ENCODE measurements around the gene SPATA20. TPM values are rescaled to one million over a fixed set of nuclear protein-coding genes. Genes with fewer than 3 reads are reported as not detected.

The SPATA20 gene
- total and polyA plus RNA-seq, 4 donors = 15.6 to 42.4 (median 19.6) TPM

DNA sequence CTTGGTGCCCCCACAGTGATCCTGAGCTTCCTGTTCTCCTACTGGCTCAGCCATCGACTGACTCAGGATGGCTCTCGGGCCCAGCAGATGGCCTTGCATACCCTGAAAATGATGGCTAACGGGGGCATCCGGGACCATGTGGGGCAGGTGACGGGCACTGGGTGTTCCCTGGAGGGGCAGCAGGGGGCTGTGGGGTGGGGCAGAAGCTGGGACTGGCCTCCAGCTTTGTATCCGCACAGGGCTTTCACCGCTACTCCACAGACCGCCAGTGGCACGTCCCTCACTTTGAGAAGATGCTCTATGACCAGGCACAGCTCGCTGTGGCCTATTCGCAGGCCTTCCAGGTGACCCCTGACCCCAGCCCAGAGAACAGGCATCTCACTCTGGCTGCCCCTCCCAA is 3.0 kb downstream of the SPATA20 start:
- H3K4me1 ChIP-seq (ENCODE audit: control insufficient read depth in 4 of 4, insufficient read depth in 4 of 4, low read length in 3 of 4) = peaks cover 2 to 37% (median 25%) of the 10 kb centered on the region in 4 donors
- no peaks in the 10 kb centered on the region for H3K27me3 ChIP-seq (ENCODE audit: control insufficient read depth in 4 of 4, insufficient read depth in 4 of 4, low read length in 3 of 4)
- no peak overlapping the region for H3K9ac ChIP-seq (ENCODE audit: low read depth in 1 of 2, low read length in 2 of 2)
- no peak for TF ChIP-seq JUND (IDR thresholded peaks at IDR 0.05)
- TF ChIP-seq, protein P1, sequence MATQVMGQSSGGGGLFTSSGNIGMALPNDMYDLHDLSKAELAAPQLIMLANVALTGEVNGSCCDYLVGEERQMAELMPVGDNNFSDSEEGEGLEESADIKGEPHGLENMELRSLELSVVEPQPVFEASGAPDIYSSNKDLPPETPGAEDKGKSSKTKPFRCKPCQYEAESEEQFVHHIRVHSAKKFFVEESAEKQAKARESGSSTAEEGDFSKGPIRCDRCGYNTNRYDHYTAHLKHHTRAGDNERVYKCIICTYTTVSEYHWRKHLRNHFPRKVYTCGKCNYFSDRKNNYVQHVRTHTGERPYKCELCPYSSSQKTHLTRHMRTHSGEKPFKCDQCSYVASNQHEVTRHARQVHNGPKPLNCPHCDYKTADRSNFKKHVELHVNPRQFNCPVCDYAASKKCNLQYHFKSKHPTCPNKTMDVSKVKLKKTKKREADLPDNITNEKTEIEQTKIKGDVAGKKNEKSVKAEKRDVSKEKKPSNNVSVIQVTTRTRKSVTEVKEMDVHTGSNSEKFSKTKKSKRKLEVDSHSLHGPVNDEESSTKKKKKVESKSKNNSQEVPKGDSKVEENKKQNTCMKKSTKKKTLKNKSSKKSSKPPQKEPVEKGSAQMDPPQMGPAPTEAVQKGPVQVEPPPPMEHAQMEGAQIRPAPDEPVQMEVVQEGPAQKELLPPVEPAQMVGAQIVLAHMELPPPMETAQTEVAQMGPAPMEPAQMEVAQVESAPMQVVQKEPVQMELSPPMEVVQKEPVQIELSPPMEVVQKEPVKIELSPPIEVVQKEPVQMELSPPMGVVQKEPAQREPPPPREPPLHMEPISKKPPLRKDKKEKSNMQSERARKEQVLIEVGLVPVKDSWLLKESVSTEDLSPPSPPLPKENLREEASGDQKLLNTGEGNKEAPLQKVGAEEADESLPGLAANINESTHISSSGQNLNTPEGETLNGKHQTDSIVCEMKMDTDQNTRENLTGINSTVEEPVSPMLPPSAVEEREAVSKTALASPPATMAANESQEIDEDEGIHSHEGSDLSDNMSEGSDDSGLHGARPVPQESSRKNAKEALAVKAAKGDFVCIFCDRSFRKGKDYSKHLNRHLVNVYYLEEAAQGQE (IDR thresholded peaks at IDR 0.05) = no peak
- TF ChIP-seq RXRA (IDR thresholded peaks at IDR 0.05) = no peak
- TF ChIP-seq TAF1 (conservative IDR thresholded peaks at IDR 0.05) = no peak
- no peak for DNase-seq (ENCODE audit: low spot score)
- H3K36me3 ChIP-seq (ENCODE audit: control insufficient read depth in 4 of 4, insufficient read depth in 3 of 4, low read depth in 1 of 4, low read length in 3 of 4) = no peaks in the 10 kb centered on the region
- H3K27ac ChIP-seq (ENCODE audit: low read depth in 1 of 2, low read length in 2 of 2) = no peak overlapping the region
- H3K9me3 ChIP-seq (ENCODE audit: control insufficient read depth in 4 of 4, low read length in 3 of 4) = no peaks in the 10 kb centered on the region
- 78% methylated on average over 11 of the region's 11 CpGs for WGBS
- no peak overlapping the region for H3K4me3 ChIP-seq (ENCODE audit: low read depth in 1 of 3, low read length in 3 of 3)

DNA sequence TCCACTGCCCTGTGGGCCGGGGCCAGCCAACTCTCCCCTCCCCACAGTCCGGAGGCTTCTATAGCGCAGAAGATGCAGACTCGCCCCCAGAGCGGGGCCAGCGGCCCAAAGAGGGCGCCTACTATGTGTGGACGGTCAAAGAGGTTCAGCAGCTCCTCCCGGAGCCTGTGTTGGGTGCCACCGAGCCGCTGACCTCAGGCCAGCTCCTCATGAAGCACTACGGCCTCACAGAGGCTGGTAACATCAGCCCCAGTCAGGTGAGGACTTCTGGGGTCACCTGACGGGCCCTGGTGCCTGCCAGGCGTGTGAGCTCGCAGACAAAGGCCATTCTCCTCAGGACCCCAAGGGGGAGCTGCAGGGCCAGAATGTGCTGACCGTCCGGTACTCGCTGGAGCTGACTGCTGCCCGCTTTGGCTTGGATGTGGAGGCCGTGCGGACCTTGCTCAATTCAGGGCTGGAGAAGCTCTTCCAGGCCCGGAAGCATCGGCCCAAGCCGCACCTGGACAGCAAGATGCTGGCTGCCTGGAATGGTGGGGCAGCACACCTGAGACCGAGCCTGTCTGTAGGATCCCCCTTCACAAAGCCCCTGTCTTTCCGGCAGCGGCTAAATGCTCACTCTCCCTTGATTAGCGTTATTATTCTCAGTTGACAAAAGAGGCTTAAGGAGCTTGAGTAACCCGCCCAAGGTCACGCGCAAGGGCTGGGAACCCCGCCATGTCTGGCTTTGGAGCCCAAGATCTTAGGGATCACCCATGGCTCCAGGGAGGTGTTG is 3.9 kb downstream of the SPATA20 start:
- Histone ChIP-seq H3K9ac (ENCODE audit: low read depth in 1 of 2, low read length in 2 of 2) (no peak overlapping the region), H3K36me3 (ENCODE audit: control insufficient read depth in 4 of 4, insufficient read depth in 3 of 4, low read depth in 1 of 4, low read length in 3 of 4) (peaks cover 0 to 5% (median 1%) of the 10 kb centered on the region in 4 donors), H3K4me3 (ENCODE audit: low read depth in 1 of 3, low read length in 3 of 3) (no peak overlapping the region), H3K9me3 (ENCODE audit: control insufficient read depth in 4 of 4, low read length in 3 of 4) (no peaks in the 10 kb centered on the region), H3K27ac (ENCODE audit: low read depth in 1 of 2, low read length in 2 of 2) (no peak overlapping the region), H3K27me3 (ENCODE audit: control insufficient read depth in 4 of 4, insufficient read depth in 4 of 4, low read length in 3 of 4) (no peaks in the 10 kb centered on the region), H3K4me1 (ENCODE audit: control insufficient read depth in 4 of 4, insufficient read depth in 4 of 4, low read length in 3 of 4) (peaks cover 2 to 37% (median 25%) of the 10 kb centered on the region in 4 donors)
- peak; percentile 68 for DNase-seq (ENCODE audit: low spot score)
- WGBS = 62% methylated on average over 32 of the region's 32 CpGs
- TF ChIP-seq SP1 (IDR thresholded peaks at IDR 0.05) (peak; percentile 38), RAD21 (IDR thresholded peaks at IDR 0.05) (peak; percentile 93 to 96), HNF4A (conservative IDR thresholded peaks at IDR 0.05) (peak; percentile 18 to 47), FOXA1 (IDR thresholded peaks at IDR 0.05) (no peak), RXRA (IDR thresholded peaks at IDR 0.05) (peak; percentile 41 to 56)
- TF ChIP-seq, protein P2, sequence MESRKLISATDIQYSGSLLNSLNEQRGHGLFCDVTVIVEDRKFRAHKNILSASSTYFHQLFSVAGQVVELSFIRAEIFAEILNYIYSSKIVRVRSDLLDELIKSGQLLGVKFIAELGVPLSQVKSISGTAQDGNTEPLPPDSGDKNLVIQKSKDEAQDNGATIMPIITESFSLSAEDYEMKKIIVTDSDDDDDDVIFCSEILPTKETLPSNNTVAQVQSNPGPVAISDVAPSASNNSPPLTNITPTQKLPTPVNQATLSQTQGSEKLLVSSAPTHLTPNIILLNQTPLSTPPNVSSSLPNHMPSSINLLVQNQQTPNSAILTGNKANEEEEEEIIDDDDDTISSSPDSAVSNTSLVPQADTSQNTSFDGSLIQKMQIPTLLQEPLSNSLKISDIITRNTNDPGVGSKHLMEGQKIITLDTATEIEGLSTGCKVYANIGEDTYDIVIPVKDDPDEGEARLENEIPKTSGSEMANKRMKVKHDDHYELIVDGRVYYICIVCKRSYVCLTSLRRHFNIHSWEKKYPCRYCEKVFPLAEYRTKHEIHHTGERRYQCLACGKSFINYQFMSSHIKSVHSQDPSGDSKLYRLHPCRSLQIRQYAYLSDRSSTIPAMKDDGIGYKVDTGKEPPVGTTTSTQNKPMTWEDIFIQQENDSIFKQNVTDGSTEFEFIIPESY (IDR thresholded peaks at IDR 0.05) = no peak
- TF ChIP-seq, protein P3, sequence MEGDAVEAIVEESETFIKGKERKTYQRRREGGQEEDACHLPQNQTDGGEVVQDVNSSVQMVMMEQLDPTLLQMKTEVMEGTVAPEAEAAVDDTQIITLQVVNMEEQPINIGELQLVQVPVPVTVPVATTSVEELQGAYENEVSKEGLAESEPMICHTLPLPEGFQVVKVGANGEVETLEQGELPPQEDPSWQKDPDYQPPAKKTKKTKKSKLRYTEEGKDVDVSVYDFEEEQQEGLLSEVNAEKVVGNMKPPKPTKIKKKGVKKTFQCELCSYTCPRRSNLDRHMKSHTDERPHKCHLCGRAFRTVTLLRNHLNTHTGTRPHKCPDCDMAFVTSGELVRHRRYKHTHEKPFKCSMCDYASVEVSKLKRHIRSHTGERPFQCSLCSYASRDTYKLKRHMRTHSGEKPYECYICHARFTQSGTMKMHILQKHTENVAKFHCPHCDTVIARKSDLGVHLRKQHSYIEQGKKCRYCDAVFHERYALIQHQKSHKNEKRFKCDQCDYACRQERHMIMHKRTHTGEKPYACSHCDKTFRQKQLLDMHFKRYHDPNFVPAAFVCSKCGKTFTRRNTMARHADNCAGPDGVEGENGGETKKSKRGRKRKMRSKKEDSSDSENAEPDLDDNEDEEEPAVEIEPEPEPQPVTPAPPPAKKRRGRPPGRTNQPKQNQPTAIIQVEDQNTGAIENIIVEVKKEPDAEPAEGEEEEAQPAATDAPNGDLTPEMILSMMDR (IDR thresholded peaks at IDR 0.05; ENCODE audit: low read depth, low read length, missing input control) = peak; percentile 82
